HL-60 (cell line): ENCODE results near the gene PPP6R2.
"Not testable (repeated sequence)": the region's sequence is repeated elsewhere in the genome, so short reads cannot be mapped to it uniquely, and the experiment has no call there.

ENCODE experiments used
- DNase-seq, 2 experiments: peaks; one replicate each; pipeline ENCODE4 v3.0.0-alpha.2; 2010 to 2020; ENCODE audit warnings: low read depth in 1 of 2, low spot score in 1 of 2
- H3K27ac ChIP-seq: fragments of 250-450 bp; sonication (Bioruptor Pico); replicated peaks from 2 replicates; pipeline ENCODE4 v1.5.1; 2020; ENCODE audit warnings: mild to moderate bottlenecking, moderate library complexity
- H3K27me3 ChIP-seq: fragments of 250-450 bp; sonication (Bioruptor Pico); 2 replicates; pipeline ENCODE4 v1.5.1; 2021; ENCODE audit warnings: mild to moderate bottlenecking, moderate library complexity; ENCODE audit not compliant: insufficient read depth, poor library complexity, severe bottlenecking
- H3K4me3 ChIP-seq: replicated peaks from 2 replicates; pipeline ENCODE4 v1.5.1; 2011; ENCODE audit warnings: mild to moderate bottlenecking, control low read depth, low read length; ENCODE audit not compliant: insufficient read depth
- CTCF ChIP-seq: IDR thresholded peaks from one replicate; pipeline ENCODE4 v1.5.1; 2011; ENCODE audit warnings: low read length, control low read depth, inconsistent platforms; ENCODE audit not compliant: insufficient read depth
- GABPA ChIP-seq: IDR thresholded peaks from 2 replicates; pipeline ENCODE4 v1.6.1; 2012; ENCODE audit warnings: low read depth
- POLR2AphosphoS5 ChIP-seq: IDR thresholded peaks from 2 replicates; pipeline ENCODE4 v1.6.1; 2012; ENCODE audit warnings: low read depth
- REST ChIP-seq: IDR thresholded peaks from 2 replicates; pipeline ENCODE4 v1.6.1; 2012; ENCODE audit warnings: low read depth; ENCODE audit not compliant: insufficient replicate concordance
- SPI1 ChIP-seq: IDR thresholded peaks from 2 replicates; pipeline ENCODE4 v1.6.1; 2012; ENCODE audit warnings: low read depth, mild to moderate bottlenecking, borderline replicate concordance

Gene PPP6R2

GRCh38 chr22:50376085-50376651, 33.0 kb downstream of the PPP6R2 start:
- Histone ChIP-seq H3K27me3 (no peaks in the 10 kb centered on the region), H3K4me3 (no peak overlapping the region), H3K27ac (no peak overlapping the region)
- TF ChIP-seq CTCF (no peak), GABPA (no peak), SPI1 (no peak), POLR2AphosphoS5 (no peak), REST (no peak)
- no peak for DNase-seq

GRCh38 chr22:50381021-50381555, 38.0 kb downstream of the PPP6R2 start:
- not testable (repeated sequence) for DNase-seq, H3K4me3 ChIP-seq, H3K27ac ChIP-seq, H3K27me3 ChIP-seq

GRCh38 chr22:50396751-50397370, 53.7 kb downstream of the PPP6R2 start:
- Histone ChIP-seq H3K27ac (no peak overlapping the region), H3K4me3 (no peak overlapping the region), H3K27me3 (no peaks in the 10 kb centered on the region)
- TF ChIP-seq SPI1 (no peak), CTCF (no peak), REST (no peak), GABPA (no peak), POLR2AphosphoS5 (no peak)
- no peak for DNase-seq

- not testable (repeated sequence) for H3K4me3 ChIP-seq, DNase-seq, H3K27me3 ChIP-seq, H3K27ac ChIP-seq
Observed at GRCh38 chr22:50397371-50398060, 54.4 kb downstream of the PPP6R2 start.
